Lung (tissue), 12 donors: Measurements from ENCODE around the gene PHF2. TPM values are rescaled to one million over a fixed set of nuclear protein-coding genes. Genes with fewer than 3 reads are reported as not detected.

Experiments
- ATAC-seq: fragments of 200-7000 bp; cut with Tn5 transposase; one replicate; pipeline ENCODE4 v1.9.1; 2020; ENCODE audit warnings: moderate number of reproducible peaks; ENCODE audit not compliant: insufficient read depth, low FRiP score
- DNase-seq, 3 donors: peaks; one replicate each; pipeline ENCODE4 v3.0.0-alpha.2; 2013 to 2017
- H3K27ac ChIP-seq, 2 donors: one replicate each; pipeline ENCODE4 v1.5.1; 2013; ENCODE audit warnings: mild to moderate bottlenecking in 2 of 2, moderate library complexity in 2 of 2, control low read depth in 1 of 2, inconsistent platforms in 1 of 2, low read depth in 1 of 2, low read length in 1 of 2
- H3K27me3 ChIP-seq, 3 donors: one replicate each; pipeline ENCODE4 v1.5.1; 2013; ENCODE audit warnings: low read length in 2 of 3; ENCODE audit not compliant: control insufficient read depth in 3 of 3, insufficient read depth in 3 of 3
- H3K36me3 ChIP-seq, 4 donors: one replicate each; pipeline ENCODE4 v1.5.1; 2013; ENCODE audit warnings: low read length in 4 of 4, mild to moderate bottlenecking in 1 of 4, moderate library complexity in 1 of 4; ENCODE audit not compliant: control insufficient read depth in 4 of 4, insufficient read depth in 4 of 4
- H3K4me1 ChIP-seq, 5 donors: one replicate each; pipeline ENCODE4 v1.5.1; 2013; ENCODE audit warnings: low read length in 5 of 5, mild to moderate bottlenecking in 2 of 5, moderate library complexity in 1 of 5; ENCODE audit not compliant: control insufficient read depth in 5 of 5, insufficient read depth in 5 of 5
- H3K4me3 ChIP-seq: one replicate; pipeline ENCODE4 v1.5.1; 2013; ENCODE audit warnings: mild to moderate bottlenecking, control low read depth, moderate library complexity
- H3K9ac ChIP-seq, 2 donors: one replicate each; pipeline ENCODE4 v1.5.1; 2013; ENCODE audit warnings: low read length in 2 of 2, control low read depth in 1 of 2; ENCODE audit not compliant: insufficient read depth in 1 of 2
- H3K9me3 ChIP-seq, 4 donors: one replicate each; pipeline ENCODE4 v1.5.1; 2013; ENCODE audit warnings: low read length in 3 of 4, mild to moderate bottlenecking in 1 of 4, moderate library complexity in 1 of 4; ENCODE audit not compliant: control insufficient read depth in 4 of 4, insufficient read depth in 3 of 4
- CTCF ChIP-seq: IDR thresholded peaks from 2 replicates; pipeline ENCODE4 v1.5.1; 2012; ENCODE audit warnings: mild to moderate bottlenecking; ENCODE audit errors: control extremely low read depth, extremely low read depth
- WGBS, 2 donors: extraction: QIAGEN DNeasy Blood & Tissue Kit; methylation state at CpG; one replicate each; pipeline ENCODE4 v1.1.7; 2013; 5-methylcytosine and 5-hydroxymethylcytosine counted together
- polyA plus RNA-seq, 2 donors: library from polyadenylated mRNA; stranded (reverse); fragments of 200-250 nt; gene quantifications; one replicate each; pipeline ENCODE4 v1.2.1, GENCODE V29; 2013
- total RNA-seq, 2 donors: library from RNA; depleted of rRNA in 1 of 2; stranded (reverse); fragments of >200 nt in 1 of 2; gene quantifications; one replicate each; pipeline ENCODE4 v1.2.1, GENCODE V29; 2014 to 2021
- donor health status: control.
- donor health status: control.
- donor health status: Bipolar disorder and iron deficiency.
- donor health status: healthy.
- donor health status: DM: yes; HTN: yes; CAD: no.

The PHF2 gene
- total and polyA plus RNA-seq, 4 donors: 20.1 to 33.6 (median 30.2) TPM

- Histone ChIP-seq H3K9ac (no peak overlapping the region), H3K27ac (no peak overlapping the region), H3K36me3 (peaks cover 0 to 47% (median 13%) of the 10 kb centered on the region in 4 donors), H3K4me3 (no peak overlapping the region), H3K9me3 (peaks cover 0 to 2% (median 0%) of the 10 kb centered on the region in 4 donors), H3K4me1 (peaks cover 0 to 2% (median 0%) of the 10 kb centered on the region in 5 donors), H3K27me3 (no peaks in the 10 kb centered on the region)
- ATAC-seq (no peak), DNase-seq (peak in 1 of 3 donors; percentile 0)
- TF ChIP-seq CTCF: no peak
- WGBS, 2 donors: 68 to 82% methylated on average over 4 of the region's 4 CpGs
Measured at GRCh38 chr9:93667627-93668026, 91.2 kb downstream of the PHF2 start.

- no peak overlapping the region for H3K4me3 ChIP-seq
- WGBS, 2 donors: 86 to 89% methylated on average over 12 of the region's 12 CpGs
- no peak for TF ChIP-seq CTCF
- H3K36me3 ChIP-seq: peaks cover 0 to 44% (median 13%) of the 10 kb centered on the region in 4 donors
- peaks cover 0 to 2% (median 0%) of the 10 kb centered on the region in 5 donors for H3K4me1 ChIP-seq
- ATAC-seq (no peak), DNase-seq (peak in 1 of 3 donors; percentile 9)
- H3K9me3 ChIP-seq: no peaks in the 10 kb centered on the region
- H3K9ac ChIP-seq: no peak overlapping the region
- H3K27ac ChIP-seq: no peak overlapping the region
- no peaks in the 10 kb centered on the region for H3K27me3 ChIP-seq
Measured at GRCh38 chr9:93668261-93668871, 92.0 kb downstream of the PHF2 start.

DNA sequence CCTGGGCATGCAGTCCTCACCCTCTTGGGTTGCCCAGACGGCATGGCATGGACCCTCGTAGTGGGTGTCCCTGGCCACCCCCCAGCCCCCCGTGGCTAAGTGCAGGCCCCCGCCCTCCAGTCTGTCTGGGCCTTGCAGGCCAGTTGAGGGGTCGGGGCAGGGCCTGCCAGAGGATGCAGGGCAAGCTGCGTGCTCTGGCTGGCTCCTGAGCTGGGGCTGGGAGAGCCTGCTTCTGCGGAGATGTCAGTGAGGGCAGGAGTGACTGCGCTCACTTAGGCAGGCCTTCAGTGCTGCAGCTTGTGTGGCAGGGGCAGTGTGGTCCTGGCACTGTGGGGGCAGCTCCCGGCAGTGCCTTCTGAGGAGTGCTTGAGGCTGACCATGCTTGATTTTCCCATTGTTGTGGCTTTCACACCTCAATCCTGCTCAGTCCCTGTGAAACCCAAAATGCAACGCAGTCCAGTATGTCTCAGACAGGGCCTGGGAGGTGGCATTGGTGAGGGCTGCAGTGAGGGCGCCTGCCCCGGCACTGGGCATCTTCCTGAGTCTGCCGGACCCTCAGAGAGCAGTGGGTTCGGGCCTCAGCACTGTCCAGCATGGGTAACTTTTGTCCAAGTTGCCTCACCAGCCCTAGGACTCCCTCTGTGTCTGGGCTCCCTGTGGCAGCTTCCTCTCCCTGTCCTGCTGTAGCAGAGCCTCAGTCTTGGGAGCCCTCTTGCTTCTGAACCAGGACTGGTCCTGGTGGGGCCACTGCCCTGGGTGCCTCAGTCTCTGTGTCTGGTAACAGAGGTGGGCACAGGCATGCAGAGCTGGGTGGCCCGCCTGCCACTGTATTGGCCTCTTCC is 93.0 kb downstream of the PHF2 start:
- DNase-seq (peak in 1 of 3 donors; percentile 13), ATAC-seq (no peak)
- WGBS, 2 donors: 90 to 93% methylated on average over 15 of the region's 15 CpGs
- Histone ChIP-seq H3K4me1 (peaks cover 0 to 2% (median 0%) of the 10 kb centered on the region in 5 donors), H3K36me3 (peaks cover 0 to 45% (median 11%) of the 10 kb centered on the region in 4 donors), H3K4me3 (no peak overlapping the region), H3K9ac (no peak overlapping the region), H3K27ac (no peak overlapping the region), H3K9me3 (no peaks in the 10 kb centered on the region), H3K27me3 (no peaks in the 10 kb centered on the region)
- TF ChIP-seq CTCF: no peak
